HL-60 (cell line): ENCODE measurements around the gene NOC4L.

ENCODE experiments used
- DNase-seq, 2 experiments: peaks; one replicate each; pipeline ENCODE4 v3.0.0-alpha.2; 2010 to 2020; ENCODE audit warnings: low read depth in 1 of 2, low spot score in 1 of 2
- H3K27ac ChIP-seq: fragments of 250-450 bp; sonication (Bioruptor Pico); replicated peaks from 2 replicates; pipeline ENCODE4 v1.5.1; 2020; ENCODE audit warnings: mild to moderate bottlenecking, moderate library complexity
- H3K27me3 ChIP-seq: fragments of 250-450 bp; sonication (Bioruptor Pico); 2 replicates; pipeline ENCODE4 v1.5.1; 2021; ENCODE audit warnings: mild to moderate bottlenecking, moderate library complexity; ENCODE audit not compliant: insufficient read depth, poor library complexity, severe bottlenecking
- H3K4me3 ChIP-seq: replicated peaks from 2 replicates; pipeline ENCODE4 v1.5.1; 2011; ENCODE audit warnings: mild to moderate bottlenecking, control low read depth, low read length; ENCODE audit not compliant: insufficient read depth
- GABPA ChIP-seq: IDR thresholded peaks from 2 replicates; pipeline ENCODE4 v1.6.1; 2012; ENCODE audit warnings: low read depth
- POLR2AphosphoS5 ChIP-seq: IDR thresholded peaks from 2 replicates; pipeline ENCODE4 v1.6.1; 2012; ENCODE audit warnings: low read depth
- SPI1 ChIP-seq: IDR thresholded peaks from 2 replicates; pipeline ENCODE4 v1.6.1; 2012; ENCODE audit warnings: low read depth, mild to moderate bottlenecking, borderline replicate concordance
- TF ChIP-seq, protein P1 (sequence below): IDR thresholded peaks from 2 replicates; pipeline ENCODE4 v1.6.1; 2012; ENCODE audit warnings: low read depth; ENCODE audit not compliant: insufficient replicate concordance
- TF ChIP-seq, protein P2 (sequence below): IDR thresholded peaks from one replicate; pipeline ENCODE4 v1.5.1; 2011; ENCODE audit warnings: low read length, control low read depth, inconsistent platforms; ENCODE audit not compliant: insufficient read depth

Gene NOC4L

DNA sequence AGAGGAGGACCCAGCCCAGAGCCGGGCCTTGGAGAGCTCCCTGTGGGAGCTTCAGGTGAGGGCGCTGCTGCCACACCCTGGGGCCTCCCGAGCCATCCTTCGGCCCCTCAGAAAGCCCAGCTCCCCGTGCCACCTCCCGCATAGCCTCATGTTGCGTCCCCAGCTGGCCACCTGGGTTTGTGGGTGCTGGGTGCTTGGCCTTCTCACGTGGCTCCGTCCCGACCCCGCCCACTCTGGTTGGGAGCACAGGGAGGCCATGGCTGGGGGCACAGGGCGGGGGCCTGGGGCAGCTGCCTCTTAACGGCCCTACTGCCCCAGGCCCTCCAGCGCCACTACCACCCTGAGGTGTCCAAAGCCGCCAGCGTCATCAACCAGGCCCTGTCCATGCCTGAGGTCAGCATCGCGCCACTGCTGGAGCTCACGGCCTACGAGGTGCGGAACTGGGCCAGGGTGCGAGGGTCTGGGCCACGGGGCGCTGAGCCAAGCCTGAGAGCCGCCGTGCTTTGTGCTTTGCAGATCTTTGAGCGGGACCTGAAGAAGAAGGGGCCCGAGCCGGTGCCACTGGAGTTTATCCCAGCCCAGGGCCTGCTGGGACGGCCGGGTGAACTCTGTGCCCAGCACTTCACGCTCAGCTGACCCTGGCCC, 7.6 kb downstream of the NOC4L start:
- Histone ChIP-seq H3K27me3 (no peaks in the 10 kb centered on the region), H3K27ac (no peak overlapping the region), H3K4me3 (no peak overlapping the region)
- TF ChIP-seq, protein P1, sequence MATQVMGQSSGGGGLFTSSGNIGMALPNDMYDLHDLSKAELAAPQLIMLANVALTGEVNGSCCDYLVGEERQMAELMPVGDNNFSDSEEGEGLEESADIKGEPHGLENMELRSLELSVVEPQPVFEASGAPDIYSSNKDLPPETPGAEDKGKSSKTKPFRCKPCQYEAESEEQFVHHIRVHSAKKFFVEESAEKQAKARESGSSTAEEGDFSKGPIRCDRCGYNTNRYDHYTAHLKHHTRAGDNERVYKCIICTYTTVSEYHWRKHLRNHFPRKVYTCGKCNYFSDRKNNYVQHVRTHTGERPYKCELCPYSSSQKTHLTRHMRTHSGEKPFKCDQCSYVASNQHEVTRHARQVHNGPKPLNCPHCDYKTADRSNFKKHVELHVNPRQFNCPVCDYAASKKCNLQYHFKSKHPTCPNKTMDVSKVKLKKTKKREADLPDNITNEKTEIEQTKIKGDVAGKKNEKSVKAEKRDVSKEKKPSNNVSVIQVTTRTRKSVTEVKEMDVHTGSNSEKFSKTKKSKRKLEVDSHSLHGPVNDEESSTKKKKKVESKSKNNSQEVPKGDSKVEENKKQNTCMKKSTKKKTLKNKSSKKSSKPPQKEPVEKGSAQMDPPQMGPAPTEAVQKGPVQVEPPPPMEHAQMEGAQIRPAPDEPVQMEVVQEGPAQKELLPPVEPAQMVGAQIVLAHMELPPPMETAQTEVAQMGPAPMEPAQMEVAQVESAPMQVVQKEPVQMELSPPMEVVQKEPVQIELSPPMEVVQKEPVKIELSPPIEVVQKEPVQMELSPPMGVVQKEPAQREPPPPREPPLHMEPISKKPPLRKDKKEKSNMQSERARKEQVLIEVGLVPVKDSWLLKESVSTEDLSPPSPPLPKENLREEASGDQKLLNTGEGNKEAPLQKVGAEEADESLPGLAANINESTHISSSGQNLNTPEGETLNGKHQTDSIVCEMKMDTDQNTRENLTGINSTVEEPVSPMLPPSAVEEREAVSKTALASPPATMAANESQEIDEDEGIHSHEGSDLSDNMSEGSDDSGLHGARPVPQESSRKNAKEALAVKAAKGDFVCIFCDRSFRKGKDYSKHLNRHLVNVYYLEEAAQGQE, result no peak
- TF ChIP-seq, protein P2, sequence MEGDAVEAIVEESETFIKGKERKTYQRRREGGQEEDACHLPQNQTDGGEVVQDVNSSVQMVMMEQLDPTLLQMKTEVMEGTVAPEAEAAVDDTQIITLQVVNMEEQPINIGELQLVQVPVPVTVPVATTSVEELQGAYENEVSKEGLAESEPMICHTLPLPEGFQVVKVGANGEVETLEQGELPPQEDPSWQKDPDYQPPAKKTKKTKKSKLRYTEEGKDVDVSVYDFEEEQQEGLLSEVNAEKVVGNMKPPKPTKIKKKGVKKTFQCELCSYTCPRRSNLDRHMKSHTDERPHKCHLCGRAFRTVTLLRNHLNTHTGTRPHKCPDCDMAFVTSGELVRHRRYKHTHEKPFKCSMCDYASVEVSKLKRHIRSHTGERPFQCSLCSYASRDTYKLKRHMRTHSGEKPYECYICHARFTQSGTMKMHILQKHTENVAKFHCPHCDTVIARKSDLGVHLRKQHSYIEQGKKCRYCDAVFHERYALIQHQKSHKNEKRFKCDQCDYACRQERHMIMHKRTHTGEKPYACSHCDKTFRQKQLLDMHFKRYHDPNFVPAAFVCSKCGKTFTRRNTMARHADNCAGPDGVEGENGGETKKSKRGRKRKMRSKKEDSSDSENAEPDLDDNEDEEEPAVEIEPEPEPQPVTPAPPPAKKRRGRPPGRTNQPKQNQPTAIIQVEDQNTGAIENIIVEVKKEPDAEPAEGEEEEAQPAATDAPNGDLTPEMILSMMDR, result no peak
- TF ChIP-seq SPI1 (no peak), GABPA (no peak), POLR2AphosphoS5 (no peak)
- no peak for DNase-seq

DNA sequence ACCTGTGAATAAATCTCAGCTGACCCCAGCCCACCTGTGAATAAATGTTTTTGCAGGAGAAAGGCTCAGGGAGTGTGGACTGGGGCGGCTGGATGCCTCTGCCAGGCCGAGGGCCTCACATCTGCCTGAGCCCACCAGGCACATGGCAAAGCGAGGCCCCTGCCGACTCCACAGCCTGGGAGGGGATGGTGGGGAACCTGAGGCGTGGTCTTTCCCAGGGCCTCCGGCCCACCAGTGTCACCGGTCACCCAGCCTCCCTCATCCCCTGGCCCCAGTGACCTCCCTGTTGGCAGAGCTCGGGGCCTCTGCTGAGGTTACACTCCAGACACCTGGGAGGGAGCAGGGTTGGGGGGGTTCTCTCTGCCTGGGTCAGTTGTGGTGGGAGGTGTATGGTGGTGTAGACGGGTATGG, 8.2 kb downstream of the NOC4L start:
- no peak for DNase-seq
- Histone ChIP-seq H3K27me3 (no peaks in the 10 kb centered on the region), H3K4me3 (no peak overlapping the region), H3K27ac (no peak overlapping the region)
- TF ChIP-seq SPI1 (no peak), GABPA (no peak), POLR2AphosphoS5 (no peak)
- TF ChIP-seq, protein P1, result no peak
- TF ChIP-seq, protein P2, result no peak

DNA sequence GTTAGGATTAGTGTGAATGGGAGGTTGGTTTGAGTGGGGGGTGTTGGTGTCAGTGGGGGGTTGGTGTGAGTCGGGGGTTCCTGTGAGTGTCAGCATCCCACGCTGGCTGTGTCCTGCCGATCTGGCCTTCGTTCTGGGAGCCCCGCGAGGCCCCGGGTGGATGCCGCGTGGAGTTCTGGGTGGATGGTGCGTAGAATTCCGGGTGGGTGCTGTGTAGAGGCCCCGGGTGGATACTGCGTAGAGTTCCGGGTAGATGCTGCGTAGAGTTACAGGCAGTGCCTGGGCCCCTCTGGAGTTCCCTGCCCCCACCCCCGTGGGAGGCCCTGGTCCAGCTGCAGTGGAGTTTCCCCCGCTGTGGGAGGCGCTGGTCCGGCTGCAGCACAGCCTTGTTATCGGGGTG, 8.7 kb downstream of the NOC4L start:
- Histone ChIP-seq H3K27me3 (no peaks in the 10 kb centered on the region), H3K4me3 (no peak overlapping the region), H3K27ac (no peak overlapping the region)
- DNase-seq, result no peak
- TF ChIP-seq SPI1, result no peak
- TF ChIP-seq POLR2AphosphoS5, result no peak
- TF ChIP-seq, protein P1, result no peak
- no peak for TF ChIP-seq GABPA
- TF ChIP-seq, protein P2, result no peak
